ENCODE measurements around the gene PARP1.

Gene PARP1

GRCh38 chr1:226382030-226382429 lies 25.9 kb downstream of the PARP1 start:
- H3K27ac ChIP-seq (ENCODE audit: insufficient read depth in 1 of 2, low read depth in 1 of 2, low read length in 2 of 2, poor library complexity in 1 of 2, severe bottlenecking in 2 of 2), result no peak overlapping the region
- H3K27me3 ChIP-seq (replicated peaks in 2 of 5; ENCODE audit: control insufficient read depth in 4 of 5, insufficient read depth in 5 of 5, low read length in 4 of 5), result no peaks in the 10 kb centered on the region
- DNase-seq, result no peak
- POLR2A ChIA-PET, result no interaction called here
- no peak overlapping the region for H3K4me3 ChIP-seq (ENCODE audit: control insufficient read depth in 1 of 7, extremely low read depth in 1 of 7, insufficient read depth in 4 of 7, low read depth in 2 of 7, low read length in 6 of 7)
- H3K4me1 ChIP-seq (ENCODE audit: control extremely low read depth in 1 of 4, control insufficient read depth in 4 of 4, insufficient read depth in 4 of 4, low read length in 3 of 4), result no peaks in the 10 kb centered on the region
- no peaks in the 10 kb centered on the region for H3K9me3 ChIP-seq (ENCODE audit: control extremely low read depth in 1 of 5, control insufficient read depth in 4 of 5, insufficient read depth in 2 of 5, low read depth in 1 of 5, low read length in 4 of 5)
- peaks cover 37 to 100% (median 80%) of the 10 kb centered on the region in 4 experiments for H3K36me3 ChIP-seq (ENCODE audit: control insufficient read depth in 4 of 4, insufficient read depth in 4 of 4, low read length in 3 of 4)
- CTCF ChIA-PET, result interaction anchor here (2.3 kb wide), 1 partner anchor 8 kb away, joined by 6 read pairs; no protein-coding TSS in a partner anchor
- WGBS (ENCODE audit: insufficient coverage), result 94% methylated on average over 2 of the region's 5 CpGs

DNA sequence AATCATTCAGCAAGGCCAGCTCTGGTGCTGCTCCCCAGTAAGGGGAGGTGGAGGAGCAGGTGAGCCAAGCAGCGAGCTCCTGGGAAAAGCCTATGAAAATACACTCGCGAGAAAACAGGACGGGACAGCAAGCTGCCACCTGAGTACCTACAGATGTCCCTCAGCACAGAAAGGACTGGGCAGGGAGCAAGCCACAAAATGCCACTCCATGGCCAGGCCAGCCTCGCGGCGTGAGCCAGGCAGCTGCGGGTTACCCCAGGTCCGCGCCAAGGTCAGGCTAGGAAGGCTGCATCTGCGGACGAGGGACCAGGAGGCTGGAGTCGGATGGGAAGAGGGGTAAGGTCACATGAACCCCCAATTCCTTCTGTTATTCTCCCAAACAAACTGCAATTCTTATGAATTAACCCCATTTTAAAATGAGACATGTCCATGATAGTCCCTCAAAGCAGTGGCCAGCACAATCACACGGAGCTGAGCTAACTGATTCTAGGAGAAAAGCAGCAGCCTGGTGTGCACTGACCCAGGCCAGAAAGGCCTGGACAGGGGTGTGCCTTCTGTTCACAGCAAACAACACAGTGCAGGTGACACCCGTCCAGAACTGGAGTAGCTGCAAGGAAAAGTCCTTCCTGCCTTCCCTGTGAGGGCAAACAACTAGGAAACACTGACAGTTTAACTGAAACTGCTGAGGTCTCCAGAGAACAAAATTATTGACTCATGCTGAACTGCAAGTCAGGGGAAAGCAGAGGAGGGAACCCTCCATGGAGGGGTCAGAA lies 26.5 kb downstream of the PARP1 start:
- Histone ChIP-seq H3K4me3 (ENCODE audit: control insufficient read depth in 1 of 7, extremely low read depth in 1 of 7, insufficient read depth in 4 of 7, low read depth in 2 of 7, low read length in 6 of 7) (no peak overlapping the region), H3K27ac (ENCODE audit: insufficient read depth in 1 of 2, low read depth in 1 of 2, low read length in 2 of 2, poor library complexity in 1 of 2, severe bottlenecking in 2 of 2) (no peak overlapping the region), H3K27me3 (replicated peaks in 2 of 5; ENCODE audit: control insufficient read depth in 4 of 5, insufficient read depth in 5 of 5, low read length in 4 of 5) (no peaks in the 10 kb centered on the region), H3K36me3 (ENCODE audit: control insufficient read depth in 4 of 4, insufficient read depth in 4 of 4, low read length in 3 of 4) (peaks cover 40 to 100% (median 82%) of the 10 kb centered on the region in 4 experiments), H3K4me1 (ENCODE audit: control extremely low read depth in 1 of 4, control insufficient read depth in 4 of 4, insufficient read depth in 4 of 4, low read length in 3 of 4) (no peaks in the 10 kb centered on the region), H3K9me3 (ENCODE audit: control extremely low read depth in 1 of 5, control insufficient read depth in 4 of 5, insufficient read depth in 2 of 5, low read depth in 1 of 5, low read length in 4 of 5) (no peaks in the 10 kb centered on the region)
- CTCF ChIA-PET, result interaction anchor here (2.3 kb wide), 1 partner anchor 9 kb away, joined by 6 read pairs; no protein-coding TSS in a partner anchor
- no peak for DNase-seq
- WGBS (ENCODE audit: insufficient coverage), result 93% methylated on average over 15 of the region's 15 CpGs
- POLR2A ChIA-PET, result no interaction called here

GRCh38 chr1:226378071-226378470 lies 29.8 kb downstream of the PARP1 start:
- POLR2A ChIA-PET, result no interaction called here
- CTCF ChIA-PET, result no interaction called here
- Histone ChIP-seq H3K27ac (ENCODE audit: insufficient read depth in 1 of 2, low read depth in 1 of 2, low read length in 2 of 2, poor library complexity in 1 of 2, severe bottlenecking in 2 of 2) (no peak overlapping the region), H3K27me3 (replicated peaks in 2 of 5; ENCODE audit: control insufficient read depth in 4 of 5, insufficient read depth in 5 of 5, low read length in 4 of 5) (no peaks in the 10 kb centered on the region), H3K4me1 (ENCODE audit: control extremely low read depth in 1 of 4, control insufficient read depth in 4 of 4, insufficient read depth in 4 of 4, low read length in 3 of 4) (no peaks in the 10 kb centered on the region), H3K4me3 (ENCODE audit: control insufficient read depth in 1 of 7, extremely low read depth in 1 of 7, insufficient read depth in 4 of 7, low read depth in 2 of 7, low read length in 6 of 7) (no peak overlapping the region), H3K9me3 (ENCODE audit: control extremely low read depth in 1 of 5, control insufficient read depth in 4 of 5, insufficient read depth in 2 of 5, low read depth in 1 of 5, low read length in 4 of 5) (no peaks in the 10 kb centered on the region), H3K36me3 (ENCODE audit: control insufficient read depth in 4 of 4, insufficient read depth in 4 of 4, low read length in 3 of 4) (peaks cover 49 to 100% (median 86%) of the 10 kb centered on the region in 4 experiments)
- no peak for DNase-seq
- 91% methylated on average over 1 of the region's 2 CpGs for WGBS (ENCODE audit: insufficient coverage)

- no peaks in the 10 kb centered on the region for H3K9me3 ChIP-seq (ENCODE audit: control extremely low read depth in 1 of 5, control insufficient read depth in 4 of 5, insufficient read depth in 2 of 5, low read depth in 1 of 5, low read length in 4 of 5)
- H3K27me3 ChIP-seq (replicated peaks in 2 of 5; ENCODE audit: control insufficient read depth in 4 of 5, insufficient read depth in 5 of 5, low read length in 4 of 5), result no peaks in the 10 kb centered on the region
- no peaks in the 10 kb centered on the region for H3K4me1 ChIP-seq (ENCODE audit: control extremely low read depth in 1 of 4, control insufficient read depth in 4 of 4, insufficient read depth in 4 of 4, low read length in 3 of 4)
- POLR2A ChIA-PET, result no interaction called here
- no peak overlapping the region for H3K4me3 ChIP-seq (ENCODE audit: control insufficient read depth in 1 of 7, extremely low read depth in 1 of 7, insufficient read depth in 4 of 7, low read depth in 2 of 7, low read length in 6 of 7)
- H3K36me3 ChIP-seq (ENCODE audit: control insufficient read depth in 4 of 4, insufficient read depth in 4 of 4, low read length in 3 of 4), result peaks cover 57 to 100% (median 80%) of the 10 kb centered on the region in 4 experiments
- H3K27ac ChIP-seq (ENCODE audit: insufficient read depth in 1 of 2, low read depth in 1 of 2, low read length in 2 of 2, poor library complexity in 1 of 2, severe bottlenecking in 2 of 2), result no peak overlapping the region
- DNase-seq, result no peak
- CTCF ChIA-PET, result interaction anchor here (0.9 kb wide), 1 partner anchor 14 kb away, joined by 3 read pairs; no protein-coding TSS in a partner anchor
- WGBS (ENCODE audit: insufficient coverage), result 92% methylated on average over 2 of the region's 3 CpGs
Observed at GRCh38 chr1:226376300-226376699, 31.6 kb downstream of the PARP1 start.

- ChIA-PET CTCF (interaction anchor here (1.3 kb wide), 1 partner anchor 18 kb away, joined by 3 read pairs; no protein-coding TSS in a partner anchor), POLR2A (no interaction called here)
- Histone ChIP-seq H3K36me3 (ENCODE audit: control insufficient read depth in 4 of 4, insufficient read depth in 4 of 4, low read length in 3 of 4) (peaks cover 46 to 92% (median 71%) of the 10 kb centered on the region in 4 experiments), H3K9me3 (ENCODE audit: control extremely low read depth in 1 of 5, control insufficient read depth in 4 of 5, insufficient read depth in 2 of 5, low read depth in 1 of 5, low read length in 4 of 5) (no peaks in the 10 kb centered on the region), H3K27ac (ENCODE audit: insufficient read depth in 1 of 2, low read depth in 1 of 2, low read length in 2 of 2, poor library complexity in 1 of 2, severe bottlenecking in 2 of 2) (no peak overlapping the region), H3K27me3 (replicated peaks in 2 of 5; ENCODE audit: control insufficient read depth in 4 of 5, insufficient read depth in 5 of 5, low read length in 4 of 5) (no peaks in the 10 kb centered on the region), H3K4me3 (ENCODE audit: control insufficient read depth in 1 of 7, extremely low read depth in 1 of 7, insufficient read depth in 4 of 7, low read depth in 2 of 7, low read length in 6 of 7) (no peak overlapping the region), H3K4me1 (ENCODE audit: control extremely low read depth in 1 of 4, control insufficient read depth in 4 of 4, insufficient read depth in 4 of 4, low read length in 3 of 4) (peaks cover 0 to 9% (median 0%) of the 10 kb centered on the region in 4 experiments)
- DNase-seq, result no peak
- 73% methylated on average over 3 of the region's 7 CpGs for WGBS (ENCODE audit: insufficient coverage)
Observed at GRCh38 chr1:226373376-226373775, 34.5 kb downstream of the PARP1 start.

DNA sequence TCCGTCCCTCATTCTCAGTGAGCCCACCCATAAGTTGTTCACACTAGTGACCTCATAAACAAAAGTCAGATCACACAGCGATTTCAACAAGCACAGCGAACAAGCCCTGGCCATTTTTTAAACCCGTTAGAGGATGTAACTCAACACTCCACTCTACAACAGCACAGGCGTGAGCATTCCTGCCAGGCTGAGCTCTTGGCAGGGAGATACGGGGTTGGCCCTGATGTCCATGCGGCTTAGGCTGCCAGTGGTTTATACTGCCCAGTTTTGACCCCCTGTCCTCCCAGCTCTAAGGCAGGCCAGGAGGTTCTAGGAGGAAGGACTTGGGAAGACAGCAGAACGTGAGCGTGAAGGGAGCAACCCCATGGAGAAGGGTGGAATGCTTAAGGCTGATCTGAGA lies 35.0 kb downstream of the PARP1 start:
- ChIA-PET CTCF (interaction anchor here (1.3 kb wide), 1 partner anchor 17 kb away, joined by 3 read pairs; no protein-coding TSS in a partner anchor), POLR2A (no interaction called here)
- Histone ChIP-seq H3K27ac (ENCODE audit: insufficient read depth in 1 of 2, low read depth in 1 of 2, low read length in 2 of 2, poor library complexity in 1 of 2, severe bottlenecking in 2 of 2) (no peak overlapping the region), H3K9me3 (ENCODE audit: control extremely low read depth in 1 of 5, control insufficient read depth in 4 of 5, insufficient read depth in 2 of 5, low read depth in 1 of 5, low read length in 4 of 5) (no peaks in the 10 kb centered on the region), H3K27me3 (replicated peaks in 2 of 5; ENCODE audit: control insufficient read depth in 4 of 5, insufficient read depth in 5 of 5, low read length in 4 of 5) (no peaks in the 10 kb centered on the region), H3K36me3 (ENCODE audit: control insufficient read depth in 4 of 4, insufficient read depth in 4 of 4, low read length in 3 of 4) (peaks cover 45 to 92% (median 70%) of the 10 kb centered on the region in 4 experiments), H3K4me3 (ENCODE audit: control insufficient read depth in 1 of 7, extremely low read depth in 1 of 7, insufficient read depth in 4 of 7, low read depth in 2 of 7, low read length in 6 of 7) (no peak overlapping the region), H3K4me1 (ENCODE audit: control extremely low read depth in 1 of 4, control insufficient read depth in 4 of 4, insufficient read depth in 4 of 4, low read length in 3 of 4) (peaks cover 0 to 9% (median 0%) of the 10 kb centered on the region in 4 experiments)
- DNase-seq, result no peak
- WGBS (ENCODE audit: insufficient coverage), result 98% methylated on average over 6 of the region's 9 CpGs

DNA sequence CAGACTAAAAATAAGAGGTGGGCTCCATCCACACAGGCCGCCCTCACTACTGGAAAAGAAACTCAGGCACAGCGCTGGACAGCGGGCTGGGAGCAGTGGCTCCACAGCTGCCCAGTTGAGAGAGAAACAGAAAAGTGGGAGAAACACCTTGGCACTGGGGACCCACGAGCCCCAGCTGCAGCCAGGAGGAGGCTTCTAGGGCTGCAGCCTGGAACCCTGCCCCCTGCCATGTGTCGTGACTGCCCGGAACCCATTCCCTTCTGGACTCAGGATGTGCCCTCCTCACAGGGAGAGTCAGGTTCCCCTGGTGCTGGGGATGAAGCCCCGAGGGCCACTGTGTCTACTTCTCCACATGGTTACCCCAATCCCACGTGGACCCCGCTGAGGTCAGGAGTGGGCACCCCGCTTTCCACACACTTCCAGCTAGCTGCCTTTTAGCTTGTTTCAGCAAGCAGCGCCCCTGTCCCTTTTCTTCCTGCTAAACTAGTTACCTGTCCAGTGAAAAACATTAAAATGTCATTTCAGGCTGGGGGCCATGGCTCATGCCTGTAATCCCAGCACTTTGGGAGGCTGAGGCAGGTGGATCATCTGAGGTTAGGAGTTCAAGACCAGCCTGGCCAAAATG lies 35.9 kb downstream of the PARP1 start:
- H3K27me3 ChIP-seq (replicated peaks in 2 of 5; ENCODE audit: control insufficient read depth in 4 of 5, insufficient read depth in 5 of 5, low read length in 4 of 5), result no peaks in the 10 kb centered on the region
- H3K36me3 ChIP-seq (ENCODE audit: control insufficient read depth in 4 of 4, insufficient read depth in 4 of 4, low read length in 3 of 4), result peaks cover 50 to 92% (median 71%) of the 10 kb centered on the region in 4 experiments
- DNase-seq, result no peak
- H3K27ac ChIP-seq (ENCODE audit: insufficient read depth in 1 of 2, low read depth in 1 of 2, low read length in 2 of 2, poor library complexity in 1 of 2, severe bottlenecking in 2 of 2), result no peak overlapping the region
- H3K4me1 ChIP-seq (ENCODE audit: control extremely low read depth in 1 of 4, control insufficient read depth in 4 of 4, insufficient read depth in 4 of 4, low read length in 3 of 4), result peaks cover 0 to 9% (median 0%) of the 10 kb centered on the region in 4 experiments
- CTCF ChIA-PET, result no interaction called here
- WGBS (ENCODE audit: insufficient coverage), result 96% methylated on average over 10 of the region's 11 CpGs
- POLR2A ChIA-PET, result no interaction called here
- no peaks in the 10 kb centered on the region for H3K9me3 ChIP-seq (ENCODE audit: control extremely low read depth in 1 of 5, control insufficient read depth in 4 of 5, insufficient read depth in 2 of 5, low read depth in 1 of 5, low read length in 4 of 5)
- H3K4me3 ChIP-seq (ENCODE audit: control insufficient read depth in 1 of 7, extremely low read depth in 1 of 7, insufficient read depth in 4 of 7, low read depth in 2 of 7, low read length in 6 of 7), result no peak overlapping the region
